B cell (primary cell): ENCODE results near the gene RC3H1. TPM values are rescaled to one million over a fixed set of nuclear protein-coding genes. Genes with fewer than 3 reads are reported as not detected.
"Not testable (repeated sequence)": the region's sequence is repeated elsewhere in the genome, so short reads cannot be mapped to it uniquely, and the experiment has no call there.

Experiments used
- ATAC-seq: fragments of 200-7000 bp; cut with Tn5 transposase; one replicate; pipeline ENCODE4 v1.10.0; 2021; ENCODE audit warnings: low read depth, mild to moderate bottlenecking, moderate number of reproducible peaks, moderate library complexity
- CTCF ChIA-PET: fragments of 350-600 bp; sonication (Branson Sonifier 250); formaldehyde crosslinking; loops from one replicate; lab custom pipeline; 2021; ENCODE audit warnings: antibody characterized with exemption, inconsistent platforms; lab: Charles Lee
- POLR2A ChIA-PET: fragments of 350-600 bp; sonication (Branson Sonifier 250); formaldehyde crosslinking; loops from one replicate; lab custom pipeline; 2021; ENCODE audit warnings: antibody characterized with exemption; lab: Charles Lee
- DNase-seq: peaks from one replicate; pipeline ENCODE4 v3.0.0; 2013
- H2AFZ ChIP-seq: 2 replicates; pipeline ENCODE4 v1.6.1; 2012; ENCODE audit warnings: mild to moderate bottlenecking, low read depth, low read length; ENCODE audit not compliant: insufficient read depth, poor library complexity, severe bottlenecking
- H3K27ac ChIP-seq, 2 donors: 1 replicate in 1 of 2; 2 replicates in 1 of 2; pipeline ENCODE4 v1.5.1; 2012 to 2013; ENCODE audit warnings: low read length in 2 of 2, mild to moderate bottlenecking in 2 of 2, moderate library complexity in 1 of 2
- H3K27me3 ChIP-seq, 4 experiments: fragments of 200-600 bp in 1 of 4; sonication (generic) in 1 of 4; replicated peaks in 1 of 4; 1 replicate in 2 of 4; 2 replicates in 2 of 4; pipeline versions ENCODE4 v1.6.1 to v1.7.0; 2013 to 2016; ENCODE audit warnings: low read length in 3 of 4, mild to moderate bottlenecking in 2 of 4, mixed read lengths in 1 of 4, moderate library complexity in 1 of 4; ENCODE audit not compliant: insufficient read depth in 4 of 4, control insufficient read depth in 3 of 4; ENCODE audit errors: control extremely low read depth in 1 of 4
- H3K36me3 ChIP-seq, 2 experiments: replicated peaks in 1 of 2; 1 replicate in 1 of 2; 2 replicates in 1 of 2; pipeline versions ENCODE4 v1.6.1 to v1.7.1; 2013; ENCODE audit warnings: low read length in 1 of 2; ENCODE audit not compliant: insufficient read depth in 2 of 2, control insufficient read depth in 1 of 2; ENCODE audit errors: control extremely low read depth in 1 of 2, extremely low read depth in 1 of 2
- H3K4me1 ChIP-seq, 2 donors: fragments of 200-600 bp in 1 of 2; sonication (generic) in 1 of 2; 1 replicate in 1 of 2; 2 replicates in 1 of 2; pipeline versions ENCODE4 v1.5.1 to v1.6.1; 2013 to 2017; ENCODE audit warnings: low read length in 2 of 2; ENCODE audit not compliant: control insufficient read depth in 2 of 2, insufficient read depth in 2 of 2
- H3K4me2 ChIP-seq: replicated peaks from 2 replicates; pipeline ENCODE3; 2012; ENCODE audit warnings: mild to moderate bottlenecking, low read depth, low read length; ENCODE audit not compliant: poor library complexity, severe bottlenecking
- H3K4me3 ChIP-seq, 5 experiments: fragments of 200-600 bp in 1 of 5; sonication (generic) in 1 of 5; 1 replicate in 3 of 5; 2 replicates in 2 of 5; pipeline versions ENCODE4 v1.5.1 to v1.7.0; 2011 to 2016; ENCODE audit warnings: low read length in 4 of 5, mild to moderate bottlenecking in 4 of 5, low read depth in 2 of 5, control low read depth in 1 of 5, moderate library complexity in 1 of 5; ENCODE audit not compliant: insufficient read depth in 1 of 5; ENCODE audit errors: control extremely low read depth in 1 of 5, extremely low read depth in 1 of 5
- H3K79me2 ChIP-seq: fragments of 200-600 bp; sonication (generic); one replicate; pipeline ENCODE4 v1.6.0; 2016; ENCODE audit warnings: low read length; ENCODE audit not compliant: control insufficient read depth, insufficient read depth
- H3K9ac ChIP-seq: fragments of 200-600 bp; sonication (generic); 2 replicates; pipeline ENCODE4 v1.6.1; 2017; ENCODE audit warnings: mild to moderate bottlenecking, low read length, moderate library complexity
- H3K9me3 ChIP-seq, 3 donors: one replicate each; pipeline versions ENCODE4 v1.6.1 to v1.7.1; 2013; ENCODE audit warnings: low read length in 2 of 3; ENCODE audit not compliant: control insufficient read depth in 2 of 3, insufficient read depth in 1 of 3; ENCODE audit errors: control extremely low read depth in 1 of 3
- H4K20me1 ChIP-seq: 2 replicates; pipeline ENCODE4 v1.6.0; 2012; ENCODE audit warnings: mild to moderate bottlenecking, low read length; ENCODE audit not compliant: insufficient read depth, control insufficient read depth, poor library complexity, severe bottlenecking
- H3K27ac Mint-ChIP-seq: one replicate; pipeline ENCODE4 v1.8.0; 2021; ENCODE audit warnings: mixed read lengths
- H3K27me3 Mint-ChIP-seq: one replicate; pipeline ENCODE4 v1.8.0; 2021; ENCODE audit warnings: mixed read lengths
- H3K4me1 Mint-ChIP-seq: one replicate; pipeline ENCODE4 v1.8.0; 2021; ENCODE audit warnings: mixed read lengths
- H3K4me3 Mint-ChIP-seq: one replicate; pipeline ENCODE4 v1.8.0; 2021; ENCODE audit warnings: mixed read lengths
- H3K9me3 Mint-ChIP-seq: one replicate; pipeline ENCODE4 v1.8.0; 2022; ENCODE audit warnings: mixed read lengths; ENCODE audit not compliant: insufficient read depth
- CTCF ChIP-seq: fragments of 200-600 bp; IDR thresholded peaks from one replicate; pipeline ENCODE4 v1.8.0; 2022; ENCODE audit warnings: antibody characterized with exemption, mild to moderate bottlenecking
- EZH2 ChIP-seq: IDR thresholded peaks from 2 replicates; pipeline ENCODE4 v1.6.1; 2012; ENCODE audit warnings: borderline replicate concordance, low read depth, mild to moderate bottlenecking, moderate library complexity, low read length; ENCODE audit not compliant: insufficient read depth, poor library complexity, severe bottlenecking
- WGBS: methylation state at CpG from one replicate; pipeline ENCODE4 v1.1.5; 2013; ENCODE audit warnings: missing lambda C conversion rate; ENCODE audit not compliant: insufficient coverage; 5-methylcytosine and 5-hydroxymethylcytosine counted together
- intact Hi-C: fragments of 100-400 bp; cut with micrococcal nuclease; formaldehyde crosslinking; loops from one replicate; pipeline ENCODE4 v1.10.0; 2022
- polyA plus RNA-seq: library from polyadenylated mRNA; depleted of rRNA; stranded (reverse); fragments of >200 nt; gene quantifications from 2 replicates; pipeline ENCODE4 v1.2.3, GENCODE V29; 2012
- total RNA-seq, 2 donors: library from RNA; stranded (reverse); fragments of 120-200 nt in 1 of 2; gene quantifications; 1 replicate in 1 of 2; 2 replicates in 1 of 2; pipeline versions ENCODE4 v1.2.3 to v1.2.4, GENCODE V29; 2013 to 2022

RC3H1 gene
- total and polyA plus RNA-seq, 2 donors (not counting 1 experiment from before 2014, with no cell fraction given): 6.8 to 84.5 TPM

- ChIA-PET POLR2A (no interaction called here), CTCF (no interaction called here)
- 100% methylated on average over 2 of the region's 4 CpGs for WGBS
- Mint-ChIP-seq H3K9me3 (no peaks in the 10 kb centered on the region), H3K4me3 (no peak overlapping the region), H3K4me1 (peaks cover 4% of the 10 kb centered on the region), H3K27ac (no peak overlapping the region), H3K27me3 (peaks cover 7% of the 10 kb centered on the region)
- no peaks in the 10 kb centered on the region for H3K4me1 ChIP-seq
- intact Hi-C loops: no loop called here
- H2AFZ ChIP-seq: no peak overlapping the region
- no peaks in the 10 kb centered on the region for H3K36me3 ChIP-seq
- no peak overlapping the region for H3K4me3 ChIP-seq
- no peaks in the 10 kb centered on the region for H4K20me1 ChIP-seq
- H3K27me3 ChIP-seq: no peaks in the 10 kb centered on the region
- no peaks in the 10 kb centered on the region for H3K9me3 ChIP-seq
- no peak overlapping the region for H3K4me2 ChIP-seq
- H3K27ac ChIP-seq: no peak overlapping the region
- TF ChIP-seq EZH2 (no peak), CTCF (no peak)
- ATAC-seq (no peak), DNase-seq (no peak)
- no peak overlapping the region for H3K9ac ChIP-seq
- no peaks in the 10 kb centered on the region for H3K79me2 ChIP-seq
Observed at GRCh38 chr1:174058624-174059023, 36.5 kb upstream of the RC3H1 start.

GRCh38 chr1:174056609-174057008 lies 34.5 kb upstream of the RC3H1 start:
- H3K27me3 Mint-ChIP-seq, ATAC-seq, H3K9ac ChIP-seq, H3K27ac Mint-ChIP-seq, H3K9me3 Mint-ChIP-seq, H3K4me3 Mint-ChIP-seq, H3K36me3 ChIP-seq, H3K4me3 ChIP-seq, H4K20me1 ChIP-seq, intact Hi-C loops, H3K27ac ChIP-seq, H3K4me1 Mint-ChIP-seq, DNase-seq, H3K79me2 ChIP-seq, H3K4me1 ChIP-seq, H3K9me3 ChIP-seq, H3K4me2 ChIP-seq, H2AFZ ChIP-seq, H3K27me3 ChIP-seq, POLR2A ChIA-PET, CTCF ChIA-PET: not testable (repeated sequence)
- WGBS: 95% methylated on average over 23 of the region's 28 CpGs

- H3K4me1 ChIP-seq, H3K27me3 ChIP-seq, POLR2A ChIA-PET, ATAC-seq, H3K4me1 Mint-ChIP-seq, H3K36me3 ChIP-seq, H3K4me2 ChIP-seq, H3K27ac Mint-ChIP-seq, CTCF ChIA-PET, H3K9ac ChIP-seq, intact Hi-C loops, H3K9me3 ChIP-seq, H3K27ac ChIP-seq, H3K4me3 ChIP-seq, H3K9me3 Mint-ChIP-seq, DNase-seq, H3K4me3 Mint-ChIP-seq, H3K27me3 Mint-ChIP-seq, H3K79me2 ChIP-seq, H4K20me1 ChIP-seq, H2AFZ ChIP-seq: not testable (repeated sequence)
- WGBS: 98% methylated on average over 3 of the region's 5 CpGs
Observed at GRCh38 chr1:174055797-174056196, 33.6 kb upstream of the RC3H1 start.
